GM12878 (cell line): Measurements from ENCODE around the gene NTM. TPM values are rescaled to one million over a fixed set of nuclear protein-coding genes. Genes with fewer than 3 reads are reported as not detected.
A peak's percentile ranks its signal among the peaks of the same experiment; 100 is the strongest.

Experiments
- ATAC-seq: fragments of 200-7000 bp; cut with Tn5 transposase; 3 replicates; pipeline ENCODE4 v1.9.1; 2020; ENCODE audit warnings: mild to moderate bottlenecking, moderate library complexity
- BruUV-seq: library from RNA; stranded (reverse); fragments of 400-500 nt; replicated peaks from 2 replicates; lab custom pipeline; 2021; lab: Mats Ljungman, UMichigan
- CTCF ChIA-PET: fragments of 300-600 bp; sonication (Branson Sonifier 250); formaldehyde crosslinking; extraction: SDS; loops from one replicate; lab custom pipeline; 2021; ENCODE audit warnings: inconsistent platforms; lab: Yijun Ruan, JAX
- POLR2A ChIA-PET: fragments of 350-600 bp; formaldehyde crosslinking; extraction: SDS; loops from one replicate; lab custom pipeline; 2021; ENCODE audit warnings: inconsistent platforms; lab: Charles Lee
- RAD21 ChIA-PET: fragments of 300-600 bp; sonication (Branson Sonifier 250); formaldehyde crosslinking; loops from one replicate; lab custom pipeline; 2023; ENCODE audit warnings: antibody characterized with exemption; ENCODE audit not compliant: unreplicated experiment; lab: Charles Lee
- SMC1A ChIA-PET: fragments of 300-600 bp; sonication (Branson Sonifier 250); formaldehyde crosslinking; loops from one replicate; lab custom pipeline; 2023; ENCODE audit not compliant: unreplicated experiment, uncharacterized antibody; lab: Charles Lee
- DNase-seq: peaks from one replicate; pipeline ENCODE4 v3.0.0-alpha.2; 2011; ENCODE audit warnings: low read depth, low spot score
- FAIRE-seq: peaks from 3 replicates; lab custom pipeline; 2011; peaks lifted over from hg19 to GRCh38; lab: Jason Lieb, UNC
- H2AFZ ChIP-seq: 2 replicates; pipeline ENCODE4 v1.6.0; 2011; ENCODE audit warnings: low read depth, low read length, control low read depth; ENCODE audit not compliant: control insufficient read depth
- H3K27ac ChIP-seq: 2 replicates; pipeline ENCODE4 v1.5.1; 2011; ENCODE audit warnings: control low read depth; ENCODE audit not compliant: control insufficient read depth, insufficient read depth
- H3K27me3 ChIP-seq, 2 experiments: replicated peaks in 1 of 2; 2 replicates each; pipeline versions ENCODE4 v1.6.0 to v1.6.1; 2011; ENCODE audit warnings: low read length in 1 of 2; ENCODE audit not compliant: control insufficient read depth in 2 of 2, insufficient read depth in 2 of 2
- H3K36me3 ChIP-seq, 2 experiments: 2 replicates each; pipeline ENCODE4 v1.5.1; 2011; ENCODE audit warnings: low read length in 1 of 2; ENCODE audit not compliant: control insufficient read depth in 2 of 2, insufficient read depth in 2 of 2
- H3K4me1 ChIP-seq: 2 replicates; pipeline ENCODE4 v1.6.1; 2011; ENCODE audit warnings: mild to moderate bottlenecking, low read length, moderate library complexity, mixed read lengths; ENCODE audit not compliant: control insufficient read depth, insufficient read depth
- H3K4me2 ChIP-seq: 2 replicates; pipeline ENCODE4 v1.6.0; 2011; ENCODE audit warnings: control low read depth; ENCODE audit not compliant: control insufficient read depth, insufficient read depth
- H3K4me3 ChIP-seq: fragments of 200-600 bp; sonication (generic); 2 replicates; pipeline ENCODE4 v1.5.1; 2016
- H3K79me2 ChIP-seq: 2 replicates; pipeline ENCODE4 v1.6.0; 2011; ENCODE audit warnings: low read length; ENCODE audit not compliant: control insufficient read depth, insufficient read depth
- H3K9ac ChIP-seq: 2 replicates; pipeline ENCODE4 v1.8.0; 2011; ENCODE audit warnings: low read length, control low read depth, mixed read lengths; ENCODE audit not compliant: control insufficient read depth, insufficient read depth
- H3K9me3 ChIP-seq: replicated peaks from 3 replicates; pipeline ENCODE4 v1.5.1; 2011; ENCODE audit warnings: mild to moderate bottlenecking, low read length; ENCODE audit not compliant: control insufficient read depth, insufficient read depth
- H4K20me1 ChIP-seq: 2 replicates; pipeline ENCODE4 v1.6.0; 2011; ENCODE audit not compliant: control insufficient read depth, insufficient read depth
- CUX1 ChIP-seq: IDR thresholded peaks from 2 replicates; pipeline ENCODE4 v1.6.1; 2012; ENCODE audit warnings: improper control_type of control experiment, low read depth, low read length; ENCODE audit not compliant: insufficient replicate concordance
- LARP7 ChIP-seq: fragments of 450-650 bp; IDR thresholded peaks from 2 replicates; pipeline ENCODE4 v1.6.1; 2017; ENCODE audit warnings: mild to moderate bottlenecking
- MYB ChIP-seq: fragments of 150-350 bp; IDR thresholded peaks from 2 replicates; pipeline ENCODE4 v1.6.1; 2014; ENCODE audit warnings: mild to moderate bottlenecking, low read depth, low read length, borderline replicate concordance
- NR2F1 ChIP-seq: fragments of 450-650 bp; conservative IDR thresholded peaks from 2 replicates; pipeline ENCODE4 v1.6.1; 2017; ENCODE audit warnings: mild to moderate bottlenecking
- POLR2A ChIP-seq: IDR thresholded peaks from 2 replicates; pipeline ENCODE4 v1.6.1; 2011; ENCODE audit warnings: low read depth, mild to moderate bottlenecking, low read length
- REST ChIP-seq: IDR thresholded peaks from 2 replicates; pipeline ENCODE4 v1.6.1; 2012; ENCODE audit warnings: mild to moderate bottlenecking, low read depth, low read length
- whole genome bisulfite sequencing: methylation state at CpG from one replicate; pipeline ENCODE4 v1.1.6; 2016; ENCODE audit warnings: low lambda C conversion rate; ENCODE audit not compliant: insufficient replicate concordance, insufficient coverage; ENCODE audit errors: missing lambda C conversion rate; 5-methylcytosine and 5-hydroxymethylcytosine counted together
- in situ Hi-C: fragments of 300-500 bp; cut with MboI; formaldehyde crosslinking; loops from 9 replicates; pipeline ENCODE4 v1.14.3; 2018; ENCODE audit warnings: mixed read lengths
- intact Hi-C: fragments of 100-400 bp; cut with micrococcal nuclease; formaldehyde crosslinking; loops from one replicate; pipeline ENCODE4 v1.14.2; 2022; ENCODE audit not compliant: unreplicated experiment
- polyA plus RNA-seq, 11 experiments: library from polyadenylated mRNA; depleted of rRNA in 4 of 11; unstranded in 6 of 11; stranded (reverse) in 5 of 11; fragments of >200 nt; fragmentation: Nextera tagmentation in 4 of 11; fragmentation: Illumina TruSeq in 1 of 11; extraction: Ambion mirVana in 4 of 11; extraction: Trizol in 1 of 11; gene quantifications; 1 replicate in 1 of 11; 2 replicates in 10 of 11; pipeline versions ENCODE4 v1.2.1 to v1.2.3, GENCODE V29; 2011 to 2016; ENCODE audit warnings: inconsistent platforms in 2 of 11, missing spikeins in 2 of 11, low read depth in 1 of 11
- total RNA-seq, 4 experiments: library from RNA; depleted of rRNA in 3 of 4; stranded (reverse); fragments of >200 nt in 3 of 4; fragmentation: Illumina TruSeq in 1 of 4; extraction: Trizol in 1 of 4; gene quantifications; 2 replicates each; pipeline versions ENCODE4 v1.2.1 to v1.2.3, GENCODE V29; 2013 to 2021
- TF ChIP-seq, protein P1 (sequence below): fragments of 150-350 bp; IDR thresholded peaks from 2 replicates; pipeline ENCODE4 v1.6.1; 2016; ENCODE audit warnings: low read depth, low read length
- TF ChIP-seq, protein P2 (sequence below): IDR thresholded peaks from 2 replicates; pipeline ENCODE4 v1.6.1; 2012; ENCODE audit warnings: low read length, inconsistent platforms

Gene NTM
- total and polyA plus RNA-seq, 10 of the 15 experiments (the other 5 are each of a cell fraction or from before 2014, with no cell fraction given), result not detected

- TF ChIP-seq CUX1, result no peak
- TF ChIP-seq, protein P1, sequence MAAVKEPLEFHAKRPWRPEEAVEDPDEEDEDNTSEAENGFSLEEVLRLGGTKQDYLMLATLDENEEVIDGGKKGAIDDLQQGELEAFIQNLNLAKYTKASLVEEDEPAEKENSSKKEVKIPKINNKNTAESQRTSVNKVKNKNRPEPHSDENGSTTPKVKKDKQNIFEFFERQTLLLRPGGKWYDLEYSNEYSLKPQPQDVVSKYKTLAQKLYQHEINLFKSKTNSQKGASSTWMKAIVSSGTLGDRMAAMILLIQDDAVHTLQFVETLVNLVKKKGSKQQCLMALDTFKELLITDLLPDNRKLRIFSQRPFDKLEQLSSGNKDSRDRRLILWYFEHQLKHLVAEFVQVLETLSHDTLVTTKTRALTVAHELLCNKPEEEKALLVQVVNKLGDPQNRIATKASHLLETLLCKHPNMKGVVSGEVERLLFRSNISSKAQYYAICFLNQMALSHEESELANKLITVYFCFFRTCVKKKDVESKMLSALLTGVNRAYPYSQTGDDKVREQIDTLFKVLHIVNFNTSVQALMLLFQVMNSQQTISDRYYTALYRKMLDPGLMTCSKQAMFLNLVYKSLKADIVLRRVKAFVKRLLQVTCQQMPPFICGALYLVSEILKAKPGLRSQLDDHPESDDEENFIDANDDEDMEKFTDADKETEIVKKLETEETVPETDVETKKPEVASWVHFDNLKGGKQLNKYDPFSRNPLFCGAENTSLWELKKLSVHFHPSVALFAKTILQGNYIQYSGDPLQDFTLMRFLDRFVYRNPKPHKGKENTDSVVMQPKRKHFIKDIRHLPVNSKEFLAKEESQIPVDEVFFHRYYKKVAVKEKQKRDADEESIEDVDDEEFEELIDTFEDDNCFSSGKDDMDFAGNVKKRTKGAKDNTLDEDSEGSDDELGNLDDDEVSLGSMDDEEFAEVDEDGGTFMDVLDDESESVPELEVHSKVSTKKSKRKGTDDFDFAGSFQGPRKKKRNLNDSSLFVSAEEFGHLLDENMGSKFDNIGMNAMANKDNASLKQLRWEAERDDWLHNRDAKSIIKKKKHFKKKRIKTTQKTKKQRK, result no peak
Observed at GRCh38 chr11:131658414-131658813, 288.0 kb downstream of the NTM start (continued).

DNA sequence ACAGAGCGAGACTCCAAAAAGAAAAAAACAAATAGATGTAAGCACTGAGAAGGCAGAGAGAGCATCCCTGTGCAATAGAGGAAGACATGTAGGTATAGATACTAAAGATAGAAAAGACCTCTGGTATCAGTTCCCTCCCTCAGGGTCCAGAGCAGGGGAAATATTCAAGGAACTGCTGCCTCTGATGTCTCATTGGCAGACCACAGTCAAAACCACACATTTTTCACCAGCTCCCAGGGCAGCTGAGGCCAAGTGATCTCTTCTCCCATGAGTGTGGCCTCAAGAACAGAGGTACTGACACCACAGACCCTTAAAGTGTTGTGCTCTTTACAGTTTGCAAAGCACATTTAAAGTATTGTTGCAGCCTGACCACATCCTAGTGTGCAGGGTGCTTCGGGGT is 288.5 kb downstream of the NTM start:
- Histone ChIP-seq H3K4me1 (peaks cover 10% of the 10 kb centered on the region; the same call in 1 of the 2 replicates), H3K27ac (no peak overlapping the region), H3K27me3 (peaks cover 0 to 5% of the 10 kb centered on the region in 2 experiments; a peak in 2 of 4 replicates), H3K36me3 (no peaks in the 10 kb centered on the region), H3K9ac (no peak overlapping the region), H2AFZ (no peak overlapping the region), H4K20me1 (no peaks in the 10 kb centered on the region), H3K4me3 (no peak overlapping the region), H3K4me2 (peak overlapping the region; percentile 44), H3K79me2 (no peaks in the 10 kb centered on the region), H3K9me3 (no peaks in the 10 kb centered on the region)
- ChIA-PET CTCF (interaction anchor here (1.9 kb wide), 1 partner anchor 10 kb away, joined by 5 read pairs; no protein-coding TSS in a partner anchor), RAD21 (no interaction called here), POLR2A (no interaction called here), SMC1A (no interaction called here)
- no TSS peak for BruUV-seq
- ATAC-seq (peak; percentile 67), DNase-seq (no peak), FAIRE-seq (no peak)
- 0% methylated on average over 2 of the region's 2 CpGs for WGBS
- intact Hi-C loops, result no loop called here
- in situ Hi-C loops, result no loop called here
- TF ChIP-seq REST (no peak), MYB (no peak), LARP7 (no peak), POLR2A (no peak), NR2F1 (no peak)
- TF ChIP-seq, protein P2, sequence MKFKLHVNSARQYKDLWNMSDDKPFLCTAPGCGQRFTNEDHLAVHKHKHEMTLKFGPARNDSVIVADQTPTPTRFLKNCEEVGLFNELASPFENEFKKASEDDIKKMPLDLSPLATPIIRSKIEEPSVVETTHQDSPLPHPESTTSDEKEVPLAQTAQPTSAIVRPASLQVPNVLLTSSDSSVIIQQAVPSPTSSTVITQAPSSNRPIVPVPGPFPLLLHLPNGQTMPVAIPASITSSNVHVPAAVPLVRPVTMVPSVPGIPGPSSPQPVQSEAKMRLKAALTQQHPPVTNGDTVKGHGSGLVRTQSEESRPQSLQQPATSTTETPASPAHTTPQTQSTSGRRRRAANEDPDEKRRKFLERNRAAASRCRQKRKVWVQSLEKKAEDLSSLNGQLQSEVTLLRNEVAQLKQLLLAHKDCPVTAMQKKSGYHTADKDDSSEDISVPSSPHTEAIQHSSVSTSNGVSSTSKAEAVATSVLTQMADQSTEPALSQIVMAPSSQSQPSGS, result no peak
